Inferior parietal cortex (tissue), 1 donor: ENCODE data around the gene KRTAP19-4.
"Not testable (repeated sequence)": the region's sequence is repeated elsewhere in the genome, so short reads cannot be mapped to it uniquely, and the experiment has no call there.

Experiments
- DNase-seq: peaks from one replicate; pipeline ENCODE4 v3.0.0-alpha.2; 2016; ENCODE audit errors: extremely low spot score

KRTAP19-4 gene, protein sequence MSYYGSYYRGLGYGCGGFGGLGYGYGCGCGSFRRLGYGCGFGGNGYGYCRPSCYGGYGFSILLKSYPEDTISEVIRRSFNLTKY

DNA sequence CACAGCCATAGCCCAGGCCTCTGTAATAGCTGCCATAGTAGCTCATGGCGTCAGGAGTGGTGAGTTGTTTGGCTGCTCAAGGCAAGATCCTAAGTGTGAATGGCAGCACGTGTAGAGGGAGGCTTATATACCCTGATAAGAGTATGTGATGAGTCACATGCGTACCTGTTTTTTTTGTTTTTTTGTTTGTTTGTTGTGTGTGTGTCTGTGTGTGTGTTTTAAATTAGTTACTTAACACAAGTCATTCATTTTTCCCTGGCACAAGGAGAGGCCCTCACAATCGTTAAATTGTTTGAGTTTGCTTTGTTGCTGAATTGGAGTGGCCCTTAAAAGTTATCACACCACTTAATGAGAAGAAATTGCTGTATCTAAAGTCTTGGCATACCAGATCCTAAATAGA, at the start of gene KRTAP19-4:
KRTAP19-4 (minus strand) TSS at position 101 of the 400 bp plus-strand sequence; CDS start at position 46, 55 bp downstream.
- DNase-seq = no peak

DNA sequence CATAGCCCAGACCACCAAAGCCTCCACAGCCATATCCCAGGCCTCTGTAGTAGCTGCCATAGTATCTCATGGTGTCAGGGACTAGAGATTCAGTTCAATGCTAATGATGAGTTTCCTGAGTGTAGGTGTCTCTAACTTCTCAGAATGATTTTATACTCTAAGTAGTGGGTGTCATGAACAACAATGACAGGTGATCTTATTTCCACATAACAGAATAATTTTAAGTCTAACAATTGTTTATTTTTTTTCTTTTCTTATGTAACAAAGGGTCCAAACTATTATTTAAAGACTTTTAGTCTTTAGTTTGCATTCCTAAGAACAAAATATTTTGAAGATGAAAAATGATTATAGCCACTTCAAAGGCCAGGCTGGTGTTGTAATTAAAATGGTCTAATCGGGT, 44.8 kb upstream of the KRTAP19-4 start, which contains the start of gene KRTAP19-6:
KRTAP19-6 (minus strand) TSS at position 101 of the 400 bp plus-strand sequence; CDS start at position 70, 31 bp downstream.
- no peak for DNase-seq

DNA sequence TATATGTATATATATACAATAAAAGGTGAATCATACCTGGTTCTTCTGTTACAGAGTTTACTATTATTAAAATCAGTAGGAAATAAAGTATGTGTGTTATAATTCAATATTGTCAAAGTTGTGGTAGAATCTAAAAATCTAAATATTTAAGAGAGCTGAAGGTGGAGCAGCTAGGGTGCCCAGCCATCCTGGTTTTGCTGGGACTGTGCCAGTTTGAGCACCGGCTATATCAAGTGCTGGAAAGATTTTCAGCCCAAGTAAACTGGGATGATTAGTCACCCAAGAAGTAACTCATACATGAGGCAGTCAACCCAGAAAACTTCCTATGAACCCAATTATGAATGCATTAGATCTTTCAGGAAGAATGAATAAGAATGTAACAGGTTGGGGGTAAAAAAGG, 21.9 kb upstream of the KRTAP19-4 start:
- DNase-seq = no peak

DNA sequence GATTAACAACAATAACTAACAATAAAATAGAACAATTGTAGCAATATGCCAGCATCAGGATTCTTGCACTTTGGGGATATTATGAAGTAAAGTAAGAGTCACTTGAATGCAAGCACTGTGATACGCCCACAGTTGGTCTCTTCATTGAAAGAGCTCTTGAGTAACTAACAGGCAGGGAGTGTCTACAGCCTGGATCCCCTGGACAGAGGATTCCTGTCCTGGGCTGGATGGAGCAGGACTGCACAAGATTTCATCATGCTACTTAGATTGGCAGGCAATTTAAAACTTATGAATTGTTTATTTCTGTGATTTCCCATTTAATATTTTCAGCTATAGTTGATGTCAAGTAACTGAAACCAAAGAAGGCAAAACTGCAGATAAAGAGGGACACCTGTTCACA, 18.7 kb upstream of the KRTAP19-4 start:
- no peak for DNase-seq

DNA sequence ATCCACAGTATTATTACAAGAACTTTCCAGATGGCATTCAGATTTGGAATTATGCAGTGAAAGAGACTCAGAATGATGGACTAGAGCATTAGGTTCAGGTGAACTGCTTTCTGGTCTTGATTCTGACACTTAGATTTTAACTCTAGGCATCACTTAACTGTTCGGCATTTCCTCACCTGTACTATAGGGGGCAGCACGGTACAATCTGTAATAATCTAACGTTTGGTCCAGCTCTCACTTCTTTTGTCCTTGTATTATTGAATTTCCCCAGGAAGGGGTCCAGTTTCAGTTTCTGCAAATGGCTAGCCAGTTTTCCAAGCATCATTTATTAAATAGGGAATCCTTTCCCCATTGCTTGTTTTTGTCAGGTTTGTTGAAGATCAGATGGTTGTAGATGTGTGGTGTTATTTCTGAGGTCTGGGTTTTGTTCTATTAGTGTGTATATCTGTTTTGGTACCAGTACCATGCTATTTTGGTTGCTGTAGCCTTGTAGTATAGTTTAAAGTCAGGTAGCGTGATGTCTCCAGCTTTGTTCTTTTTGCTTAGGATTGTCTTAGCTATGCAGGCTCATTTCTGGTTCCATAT, 8.7 kb upstream of the KRTAP19-4 start:
- DNase-seq = not testable (repeated sequence)

DNA sequence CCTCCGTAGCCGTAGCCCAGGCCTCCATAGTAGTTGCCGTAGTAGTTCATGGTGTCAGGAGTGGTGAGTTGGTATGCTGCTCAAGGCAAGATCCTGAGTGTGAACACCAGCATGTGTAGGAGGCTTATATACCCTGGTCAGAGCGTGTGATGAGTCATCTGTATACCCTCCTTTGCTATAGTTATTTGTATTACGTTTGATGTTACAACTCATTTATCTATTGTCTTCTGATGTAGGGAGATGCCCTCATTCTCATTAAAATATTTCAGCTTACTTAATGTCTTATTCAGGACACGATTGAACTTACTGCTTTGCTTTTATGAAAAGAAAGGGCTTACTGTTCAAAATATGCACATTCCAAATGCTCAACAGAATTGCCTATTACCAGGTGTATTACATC, 5.1 kb upstream of the KRTAP19-4 start, which contains the start of gene KRTAP19-5:
KRTAP19-5 (minus strand) TSS at position 101 of the 400 bp plus-strand sequence; CDS start at position 50, 51 bp downstream.
- no peak for DNase-seq

DNA sequence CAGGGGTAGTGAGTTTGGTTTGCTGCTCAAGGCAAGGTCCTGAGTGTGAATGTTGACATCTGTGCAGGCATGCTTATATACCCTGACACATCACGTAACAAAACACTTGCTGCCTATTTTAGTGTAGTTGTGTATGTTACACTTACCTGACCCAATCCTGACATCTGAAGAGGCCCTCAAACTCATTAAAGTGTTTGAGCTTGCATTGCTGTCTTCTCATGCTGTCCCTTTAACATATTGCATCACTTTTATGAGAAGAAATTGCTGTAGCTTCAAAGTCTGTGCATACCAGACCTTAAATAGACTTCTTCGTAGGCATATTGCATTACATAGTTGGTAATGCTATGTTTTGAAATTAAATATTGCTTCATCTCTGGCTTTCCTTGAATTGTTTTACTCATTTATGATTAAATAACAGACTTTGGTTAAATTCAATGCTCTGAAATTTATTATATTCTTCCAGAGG, 5.0 kb downstream of the KRTAP19-4 start, which contains the start of gene KRTAP19-3:
KRTAP19-3 (minus strand) TSS at position 51 of the 466 bp plus-strand sequence. CDS start 56 bp downstream, outside the sequence.
- no peak for DNase-seq

DNA sequence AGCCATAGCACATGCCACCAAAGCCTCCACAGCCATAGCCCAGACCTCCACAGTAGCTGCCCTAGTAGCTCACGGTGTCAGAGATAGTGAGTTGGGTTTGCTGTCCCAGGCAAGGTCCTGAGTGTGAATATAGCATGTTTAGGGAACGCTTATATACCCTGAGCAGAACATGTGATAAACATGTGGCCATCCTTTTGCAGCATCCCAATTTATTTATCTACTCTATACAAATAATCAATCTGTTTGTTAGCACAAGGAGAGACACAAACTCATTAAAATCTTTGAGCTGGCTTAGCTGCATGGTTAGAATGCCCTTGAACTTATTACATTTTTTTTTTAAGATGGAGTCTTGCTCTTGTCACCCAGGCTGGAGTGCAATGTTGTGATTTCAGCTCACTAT, 9.6 kb downstream of the KRTAP19-4 start, which contains the start of gene KRTAP19-2:
KRTAP19-2 (minus strand) TSS at position 101 of the 400 bp plus-strand sequence; CDS start at position 13, 88 bp downstream.
- no peak for DNase-seq

DNA sequence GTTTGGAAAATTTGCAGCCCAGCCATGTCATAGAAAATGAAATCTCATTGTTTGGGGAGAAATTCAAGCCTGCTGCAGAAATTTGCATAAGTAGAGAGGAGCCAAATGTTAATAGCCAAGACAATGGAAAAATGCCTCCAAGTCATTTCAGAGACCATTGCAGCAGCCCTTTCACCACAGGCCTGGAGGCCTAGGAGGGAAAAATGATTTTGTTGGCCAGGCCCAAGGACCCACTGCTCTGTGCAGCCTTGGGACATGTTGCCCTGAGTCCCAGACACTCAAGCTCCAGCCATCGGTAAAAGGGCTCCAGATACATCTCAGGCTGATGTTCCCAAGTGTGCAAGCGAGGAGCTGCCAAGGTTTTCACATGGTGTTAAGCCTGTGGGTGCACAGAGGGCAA, 10.8 kb downstream of the KRTAP19-4 start:
- no peak for DNase-seq

DNA sequence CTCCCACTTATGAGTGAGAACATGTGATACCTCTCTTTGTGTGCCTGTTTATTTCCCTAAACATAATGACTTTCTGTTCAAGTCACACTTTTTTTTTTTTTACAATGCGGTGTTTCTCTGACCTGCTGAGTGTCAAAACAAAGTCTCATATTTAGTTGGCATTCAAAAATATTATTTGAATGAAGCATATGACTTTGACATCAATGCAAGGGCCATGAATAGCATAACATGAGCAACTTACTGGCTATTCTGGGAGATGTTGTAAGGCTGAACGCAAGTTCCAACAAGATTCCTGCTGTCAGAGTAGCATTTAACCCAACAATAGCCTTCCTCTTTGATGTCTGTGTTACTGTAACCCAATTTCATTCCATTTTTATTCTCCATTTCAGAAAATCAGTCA, 14.8 kb downstream of the KRTAP19-4 start:
- no peak for DNase-seq

DNA sequence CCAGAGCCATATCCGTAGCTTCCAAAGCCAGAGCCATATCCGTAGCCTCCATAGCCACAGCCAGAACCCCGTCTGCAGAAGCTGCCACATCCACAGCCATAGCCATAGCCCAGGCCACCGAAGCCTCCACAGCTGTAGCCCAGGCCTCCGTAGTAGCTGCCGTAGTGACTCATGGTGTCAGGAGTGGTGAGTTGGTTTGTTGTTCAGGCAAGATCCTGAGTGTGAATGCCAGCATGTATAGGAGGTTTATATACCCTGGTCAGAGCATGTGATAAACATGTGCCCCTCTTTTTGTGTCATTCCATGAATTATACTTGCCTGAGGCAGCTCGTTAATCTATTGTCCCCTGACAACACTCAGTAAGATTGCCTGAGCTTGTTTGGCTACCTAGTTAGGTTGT, 16.8 kb downstream of the KRTAP19-4 start, which contains the start of gene KRTAP19-1:
KRTAP19-1 (minus strand) TSS at position 223 of the 400 bp plus-strand sequence; CDS start at position 173, 50 bp downstream.
- no peak for DNase-seq

DNA sequence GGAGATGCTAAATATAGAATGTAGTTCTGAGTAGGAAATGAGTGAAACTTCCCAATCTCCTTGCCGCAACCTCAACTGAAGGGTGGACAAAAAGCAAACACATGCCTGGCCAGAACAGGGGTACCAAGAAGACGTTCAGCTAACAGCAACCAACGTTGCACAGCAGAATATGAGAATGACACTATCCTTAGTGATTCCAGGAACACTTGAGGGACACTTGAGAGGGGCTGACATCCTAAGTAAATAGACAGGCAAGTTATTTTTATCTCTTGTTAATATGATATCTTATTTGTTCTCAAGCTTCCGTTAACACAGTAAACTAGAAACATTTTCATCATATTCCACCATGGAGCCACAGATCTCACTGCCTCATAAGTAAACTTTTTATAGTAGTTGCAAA, 17.7 kb downstream of the KRTAP19-4 start:
- DNase-seq = no peak

DNA sequence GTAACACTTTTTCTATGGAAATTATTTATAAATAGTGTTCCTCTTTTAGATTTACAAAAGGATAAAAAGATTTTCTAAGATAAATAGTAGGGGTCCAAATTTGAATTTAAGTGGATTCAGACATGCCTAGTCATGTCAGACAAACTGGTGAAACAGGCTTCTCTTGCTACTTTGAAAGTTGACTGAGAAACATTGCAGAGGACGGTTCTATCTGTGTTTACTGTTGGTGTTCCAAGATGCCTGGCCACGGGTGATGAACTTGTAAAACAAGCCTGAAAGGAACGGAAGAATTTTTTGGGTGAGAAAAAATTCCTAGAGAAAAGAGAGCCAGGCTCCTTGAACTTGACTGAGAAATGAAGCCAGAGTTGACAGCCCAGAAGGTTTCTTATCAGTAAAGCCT, 19.0 kb downstream of the KRTAP19-4 start:
- no peak for DNase-seq

DNA sequence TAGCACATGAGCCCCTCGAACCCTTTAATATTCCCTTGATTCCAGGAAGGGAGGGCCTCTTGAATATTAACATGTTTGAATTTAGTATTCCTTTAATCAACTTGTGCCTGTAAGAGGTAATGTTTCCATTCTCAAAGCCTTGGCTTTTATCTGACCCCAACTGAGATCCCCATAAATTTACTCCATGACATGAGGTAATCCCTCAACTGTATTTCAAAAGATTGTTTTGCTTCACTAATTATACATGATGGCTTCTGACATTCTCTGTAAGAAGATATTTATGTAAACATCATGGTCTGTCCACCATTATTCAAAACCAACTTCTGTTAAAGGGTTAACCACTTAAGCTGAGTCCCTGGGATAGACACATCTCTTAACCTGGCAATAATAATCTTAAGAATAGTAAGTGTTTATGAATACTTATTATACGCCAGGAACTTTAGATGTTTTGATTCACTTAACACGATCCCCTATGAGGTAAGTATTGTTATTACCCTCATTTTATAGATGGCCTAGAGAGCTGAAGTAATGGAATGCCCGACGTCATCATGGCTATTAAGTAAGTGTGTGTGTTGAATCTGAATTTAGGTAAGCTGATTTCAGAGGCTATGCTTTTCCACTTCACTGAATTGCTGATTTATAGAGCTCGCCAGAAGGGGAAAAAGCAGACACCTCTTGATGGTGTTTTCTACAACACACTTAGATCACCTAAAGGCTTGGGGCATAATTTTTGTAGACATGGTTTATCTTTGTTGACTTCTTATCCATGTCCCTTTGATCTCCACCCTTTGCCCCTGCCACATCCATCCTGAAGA, 27.9 kb downstream of the KRTAP19-4 start:
- no peak for DNase-seq

DNA sequence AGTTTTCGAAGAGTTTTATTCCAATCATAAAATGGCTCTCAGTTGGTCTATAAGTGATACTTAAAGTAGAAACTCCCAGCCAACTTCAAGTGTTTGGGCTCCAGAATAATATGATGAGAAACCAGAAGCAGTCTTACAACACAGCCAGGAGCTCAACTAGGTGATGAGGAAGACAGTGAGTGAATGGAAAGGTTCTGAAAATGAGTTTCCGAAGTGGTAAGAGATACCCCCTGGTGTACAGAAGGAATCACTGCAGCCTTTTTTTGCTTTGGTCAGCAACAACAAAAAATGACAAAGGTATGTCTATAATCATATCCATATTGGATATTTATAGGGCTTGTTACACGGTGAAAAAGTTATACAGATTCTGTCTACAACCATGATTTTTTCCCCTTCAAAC, 33.3 kb downstream of the KRTAP19-4 start:
- DNase-seq = no peak

DNA sequence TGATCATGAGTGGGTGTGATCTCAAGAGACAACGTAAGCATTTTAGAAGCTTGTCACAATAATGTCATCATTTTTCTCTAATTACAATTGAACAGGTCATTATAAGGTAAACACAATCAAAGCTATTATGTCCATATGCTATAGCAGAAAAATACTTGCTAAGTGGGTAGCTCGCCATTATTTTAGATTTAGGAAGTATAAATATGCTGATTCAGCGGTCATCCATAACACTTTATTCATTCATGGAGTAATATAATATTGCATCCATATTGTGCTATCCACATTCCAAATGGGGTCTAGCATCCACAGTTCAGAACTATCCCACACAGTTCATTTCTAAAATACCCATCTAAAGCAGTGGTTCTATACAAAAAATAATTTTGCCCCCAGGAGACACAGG, 48.5 kb downstream of the KRTAP19-4 start:
- DNase-seq = no peak

DNA sequence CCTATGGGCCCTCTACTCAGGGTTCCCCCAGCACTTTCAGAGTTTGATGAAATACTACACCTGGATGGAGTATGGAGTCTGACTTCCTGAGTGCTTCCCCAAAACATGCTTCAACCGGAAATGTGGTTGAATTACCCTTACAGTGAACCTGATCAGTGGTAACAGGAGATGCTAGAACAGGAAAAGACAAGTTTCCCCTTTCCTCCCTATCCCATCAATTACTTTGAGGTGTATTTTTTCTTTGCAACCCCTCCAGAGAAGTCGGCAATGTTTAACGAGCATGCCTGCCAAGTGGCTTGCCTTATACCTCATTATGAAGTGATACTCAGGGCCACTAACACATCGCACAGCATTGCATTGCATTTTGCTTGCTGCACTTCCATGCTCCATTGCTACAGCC, 49.9 kb downstream of the KRTAP19-4 start:
- DNase-seq = no peak
